22Rv1 (cell line): ENCODE measurements around the gene ZNF609.

Experiments used
- ZFX ChIP-seq: fragments of 450-650 bp; IDR thresholded peaks from 2 replicates; pipeline ENCODE4 v1.6.1; 2017; ENCODE audit warnings: antibody characterized with exemption, borderline replicate concordance
- TF ChIP-seq, protein P1 (sequence below): fragments of 450-650 bp; IDR thresholded peaks from 2 replicates; pipeline ENCODE4 v1.5.1; 2017; ENCODE audit warnings: mild to moderate bottlenecking

DNA sequence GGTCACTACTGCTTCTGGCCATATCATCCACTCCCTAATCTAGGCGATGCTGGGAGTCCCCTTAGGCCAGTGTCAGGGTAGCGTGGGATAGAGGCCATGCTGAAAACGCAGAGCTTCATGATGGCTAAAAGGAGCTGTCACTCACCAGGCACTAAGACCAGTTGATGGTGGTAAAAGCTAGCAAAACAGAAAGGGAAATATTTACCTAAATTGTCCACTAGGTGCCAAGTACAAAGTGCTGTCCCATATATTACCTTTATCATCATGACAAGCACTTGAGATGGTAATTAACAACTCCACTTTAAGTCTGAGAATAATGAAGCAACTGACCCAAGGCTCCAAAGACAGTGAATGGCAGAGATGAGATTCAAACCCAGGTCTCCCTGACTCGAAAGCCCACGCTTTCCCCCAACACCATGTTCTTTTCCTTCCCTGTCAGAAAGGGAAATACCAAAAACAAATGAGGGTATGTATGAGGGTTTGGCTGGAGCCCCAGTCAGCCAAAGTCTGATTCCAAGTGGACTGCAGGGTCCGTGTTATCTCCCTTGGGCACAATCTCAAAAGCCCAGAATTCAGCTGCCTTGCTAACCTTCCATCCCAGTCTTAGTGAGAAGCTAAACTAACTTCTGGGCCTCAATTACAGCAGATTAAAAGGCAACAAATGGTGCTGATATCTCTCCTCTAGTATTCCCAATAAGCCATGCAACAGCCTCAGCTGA lies 230.4 kb downstream of the ZNF609 start:
- TF ChIP-seq, protein P1, sequence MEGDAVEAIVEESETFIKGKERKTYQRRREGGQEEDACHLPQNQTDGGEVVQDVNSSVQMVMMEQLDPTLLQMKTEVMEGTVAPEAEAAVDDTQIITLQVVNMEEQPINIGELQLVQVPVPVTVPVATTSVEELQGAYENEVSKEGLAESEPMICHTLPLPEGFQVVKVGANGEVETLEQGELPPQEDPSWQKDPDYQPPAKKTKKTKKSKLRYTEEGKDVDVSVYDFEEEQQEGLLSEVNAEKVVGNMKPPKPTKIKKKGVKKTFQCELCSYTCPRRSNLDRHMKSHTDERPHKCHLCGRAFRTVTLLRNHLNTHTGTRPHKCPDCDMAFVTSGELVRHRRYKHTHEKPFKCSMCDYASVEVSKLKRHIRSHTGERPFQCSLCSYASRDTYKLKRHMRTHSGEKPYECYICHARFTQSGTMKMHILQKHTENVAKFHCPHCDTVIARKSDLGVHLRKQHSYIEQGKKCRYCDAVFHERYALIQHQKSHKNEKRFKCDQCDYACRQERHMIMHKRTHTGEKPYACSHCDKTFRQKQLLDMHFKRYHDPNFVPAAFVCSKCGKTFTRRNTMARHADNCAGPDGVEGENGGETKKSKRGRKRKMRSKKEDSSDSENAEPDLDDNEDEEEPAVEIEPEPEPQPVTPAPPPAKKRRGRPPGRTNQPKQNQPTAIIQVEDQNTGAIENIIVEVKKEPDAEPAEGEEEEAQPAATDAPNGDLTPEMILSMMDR = no peak
- TF ChIP-seq ZFX = no peak
